ENCODE results near the gene SRA1. TPM values are rescaled to one million over a fixed set of nuclear protein-coding genes. Genes with fewer than 3 reads are reported as not detected.
A peak's percentile ranks its signal among the peaks of the same experiment; 100 is the strongest.

SRA1 gene
- total RNA-seq, 2 donors from 2014 or later, result 10.9 to 12.5 TPM

GRCh38 chr5:140561753-140562523, 4.7 kb upstream of the SRA1 start:
- peaks cover 41% of the 10 kb centered on the region for H3K4me1 ChIP-seq
- no peaks in the 10 kb centered on the region for H3K36me3 ChIP-seq (replicated peaks in 1 of 2; ENCODE audit: insufficient read depth in 1 of 2, low read depth in 2 of 2)
- no peak overlapping the region for H3K4me3 ChIP-seq
- TF ChIP-seq POLR2A (IDR thresholded peaks at IDR 0.05), result no peak
- TF ChIP-seq CTCF (IDR thresholded peaks at IDR 0.05), result no peak
- 83 to 95% methylated on average over 4 to 10 of the region's 10 CpGs for WGBS, 2 donors
- H3K27ac ChIP-seq, result no peak overlapping the region
- H3K27me3 ChIP-seq, result no peaks in the 10 kb centered on the region
- no peak for ATAC-seq
- intact Hi-C loops (cut with DNase I), result loop anchor here (10.0 kb wide), 1 partner anchor 83 kb away; the partner anchor contains the start of genes IK and NDUFA2
- DNase-seq, result no peak
- H3K9me3 ChIP-seq, result no peaks in the 10 kb centered on the region

GRCh38 chr5:140560227-140560626, 3.0 kb upstream of the SRA1 start:
- H3K27me3 ChIP-seq, result no peaks in the 10 kb centered on the region
- ATAC-seq (no peak), DNase-seq (peak in 1 of 4 donors; percentile 4)
- H3K27ac ChIP-seq, result no peak overlapping the region
- H3K4me1 ChIP-seq, result peaks cover 42% of the 10 kb centered on the region
- WGBS, 2 donors, result 89 to 93% methylated on average over 2 to 9 of the region's 10 CpGs
- intact Hi-C loops (cut with DNase I), result loop anchor here (10.0 kb wide), 1 partner anchor 85 kb away; the partner anchor contains the start of genes IK and NDUFA2
- H3K4me3 ChIP-seq, result no peak overlapping the region
- TF ChIP-seq POLR2A (IDR thresholded peaks at IDR 0.05), result no peak
- TF ChIP-seq CTCF (IDR thresholded peaks at IDR 0.05), result no peak
- H3K9me3 ChIP-seq, result no peaks in the 10 kb centered on the region
- no peaks in the 10 kb centered on the region for H3K36me3 ChIP-seq (replicated peaks in 1 of 2; ENCODE audit: insufficient read depth in 1 of 2, low read depth in 2 of 2)

- Histone ChIP-seq H3K27me3 (no peaks in the 10 kb centered on the region), H3K36me3 (replicated peaks in 1 of 2; ENCODE audit: insufficient read depth in 1 of 2, low read depth in 2 of 2) (no peaks in the 10 kb centered on the region), H3K4me1 (peaks cover 42% of the 10 kb centered on the region), H3K9me3 (no peaks in the 10 kb centered on the region), H3K27ac (no peak overlapping the region), H3K4me3 (no peak overlapping the region)
- DNase-seq (no peak), ATAC-seq (no peak)
- intact Hi-C loops (cut with DNase I), result no loop called here
- 91 to 94% methylated on average over 9 of the region's 9 CpGs for WGBS, 2 donors
- TF ChIP-seq POLR2A (IDR thresholded peaks at IDR 0.05) (no peak), CTCF (IDR thresholded peaks at IDR 0.05) (no peak)
Observed at GRCh38 chr5:140558542-140558941, 1.3 kb upstream of the SRA1 start.

- no peaks in the 10 kb centered on the region for H3K27me3 ChIP-seq
- DNase-seq (no peak), ATAC-seq (no peak)
- H3K9me3 ChIP-seq, result no peaks in the 10 kb centered on the region
- intact Hi-C loops (cut with DNase I), result no loop called here
- peaks cover 37% of the 10 kb centered on the region for H3K4me1 ChIP-seq
- no peak for TF ChIP-seq POLR2A (IDR thresholded peaks at IDR 0.05)
- TF ChIP-seq CTCF (IDR thresholded peaks at IDR 0.05), result no peak
- H3K36me3 ChIP-seq (replicated peaks in 1 of 2; ENCODE audit: insufficient read depth in 1 of 2, low read depth in 2 of 2), result no peaks in the 10 kb centered on the region
- H3K4me3 ChIP-seq, result no peak overlapping the region
- H3K27ac ChIP-seq, result peak overlapping the region; percentile 60 to 87 (median 75)
- WGBS, 2 donors, result 80 to 84% methylated on average over 3 of the region's 3 CpGs
Observed at GRCh38 chr5:140557965-140558364, 692 bp upstream of the SRA1 start.

Measured in body of pancreas (tissue), 4 donors.